Upper lobe of left lung (tissue), 4 donors: ENCODE measurements around the gene SCG3.

Experiments
- CTCF ChIP-seq, 6 experiments: fragments of 450-650 bp in 4 of 6; fragments of 200-600 bp in 2 of 6; sonication (generic) in 2 of 6; IDR thresholded peaks; one replicate each; pipeline ENCODE4 v1.5.1; 2016 to 2019; ENCODE audit warnings: antibody characterized with exemption in 6 of 6
- EP300 ChIP-seq, 4 donors: sonication (generic); formaldehyde crosslinking; IDR thresholded peaks; one replicate each; pipeline ENCODE4 v1.5.1; 2017; ENCODE audit warnings: antibody characterized with exemption in 4 of 4, control low read depth in 2 of 4

- TF ChIP-seq EP300 (IDR thresholded peaks at IDR 0.05): no peak
- TF ChIP-seq CTCF (IDR thresholded peaks at IDR 0.05): no peak
Observed at GRCh38 chr15:51647128-51647562, 34.2 kb upstream of the SCG3 start.
